Gastrocnemius medialis (tissue), 4 donors: ENCODE data around the gene LRCH3. TPM values are rescaled to one million over a fixed set of nuclear protein-coding genes. Genes with fewer than 3 reads are reported as not detected.

Experiments used
- ATAC-seq, 2 donors: fragments of 150-250 bp; one replicate each; pipeline ENCODE4 v1.9.1; 2016
- DNase-seq, 2 donors: peaks; one replicate each; pipeline ENCODE4 v3.0.0-alpha.2; 2019
- H3K27ac ChIP-seq, 4 donors: fragments of 200-600 bp; sonication (generic); 1 replicate in 1 of 4; 2 replicates in 3 of 4; pipeline ENCODE4 v1.5.1; 2016 to 2018; ENCODE audit warnings: mild to moderate bottlenecking in 2 of 4, moderate library complexity in 1 of 4
- H3K27me3 ChIP-seq, 3 donors: fragments of 200-600 bp; sonication (generic) in 2 of 3; 1 replicate in 1 of 3; 2 replicates in 2 of 3; pipeline versions ENCODE4 v1.5.1 to v1.6.0; 2016 to 2019; ENCODE audit warnings: mild to moderate bottlenecking in 1 of 3, moderate library complexity in 1 of 3
- H3K36me3 ChIP-seq, 2 donors: fragments of 200-600 bp; sonication (generic) in 1 of 2; one replicate each; pipeline ENCODE4 v1.5.1; 2017 to 2018
- H3K4me1 ChIP-seq, 2 donors: fragments of 200-600 bp; sonication (generic) in 1 of 2; one replicate each; pipeline ENCODE4 v1.5.1; 2016 to 2017; ENCODE audit warnings: mild to moderate bottlenecking in 2 of 2
- H3K4me3 ChIP-seq, 4 donors: fragments of 200-600 bp; sonication (generic) in 3 of 4; 1 replicate in 1 of 4; 2 replicates in 3 of 4; pipeline ENCODE4 v1.5.1; 2016 to 2019; ENCODE audit warnings: mild to moderate bottlenecking in 2 of 4
- H3K9me3 ChIP-seq, 3 donors: fragments of 200-600 bp; sonication (generic) in 2 of 3; 1 replicate in 1 of 3; 2 replicates in 2 of 3; pipeline ENCODE4 v1.5.1; 2016 to 2019
- CTCF ChIP-seq, 5 experiments: fragments of 450-650 bp in 3 of 5; fragments of 200-600 bp in 2 of 5; sonication (generic) in 2 of 5; IDR thresholded peaks in 4 of 5; conservative IDR thresholded peaks in 1 of 5; 1 replicate in 4 of 5; 2 replicates in 1 of 5; pipeline ENCODE4 v1.5.1; 2016 to 2019; ENCODE audit warnings: antibody characterized with exemption in 5 of 5, mild to moderate bottlenecking in 3 of 5, moderate library complexity in 3 of 5
- POLR2A ChIP-seq, 2 donors: fragments of 450-650 bp; IDR thresholded peaks; one replicate each; pipeline ENCODE4 v1.6.1; 2017; ENCODE audit warnings: antibody characterized with exemption in 2 of 2, mild to moderate bottlenecking in 2 of 2, moderate library complexity in 2 of 2
- in situ Hi-C, 4 donors: fragments of 200-750 bp; cut with MboI; loops; one replicate each; pipeline versions ENCODE4 v1.15.0 to v1.8.0; 2017; ENCODE audit warnings: low sequenced_read_pairs in 4 of 4
- intact Hi-C: fragments of 100-400 bp; cut with DNase I; formaldehyde crosslinking; loops from one replicate; pipeline ENCODE4 v1.15.1; 2023; ENCODE audit warnings: low total_unique reads
- total RNA-seq, 4 donors: library from RNA; depleted of rRNA; stranded (reverse); fragments of >200 nt; gene quantifications; one replicate each; pipeline versions ENCODE4 v1.1.0 to v1.2.3, GENCODE V29; 2016

The LRCH3 gene
- total RNA-seq, 4 donors from 2014 or later, result 18.0 to 126 (median 26.7) TPM

- DNase-seq (no peak), ATAC-seq (no peak)
- Histone ChIP-seq H3K27ac (no peak overlapping the region), H3K36me3 (no peaks in the 10 kb centered on the region), H3K4me3 (no peak overlapping the region), H3K4me1 (no peaks in the 10 kb centered on the region), H3K9me3 (no peaks in the 10 kb centered on the region), H3K27me3 (peaks cover 0 to 3% (median 0%) of the 10 kb centered on the region in 3 donors)
- in situ Hi-C loops (loop anchor here in 1 of 4 donors (10.0 kb wide), 1 partner anchor 62 kb away; no protein-coding TSS in a partner anchor), intact Hi-C loops (no loop called here)
- TF ChIP-seq POLR2A (IDR thresholded peaks at IDR 0.05), result no peak
- no peak for TF ChIP-seq CTCF (IDR thresholded peaks at IDR 0.05 in 4 of 5, conservative IDR thresholded peaks at IDR 0.05 in 1 of 5)
These were observed 105.4 kb downstream of the LRCH3 start for GRCh38 chr3:197896421-197896820.

DNA sequence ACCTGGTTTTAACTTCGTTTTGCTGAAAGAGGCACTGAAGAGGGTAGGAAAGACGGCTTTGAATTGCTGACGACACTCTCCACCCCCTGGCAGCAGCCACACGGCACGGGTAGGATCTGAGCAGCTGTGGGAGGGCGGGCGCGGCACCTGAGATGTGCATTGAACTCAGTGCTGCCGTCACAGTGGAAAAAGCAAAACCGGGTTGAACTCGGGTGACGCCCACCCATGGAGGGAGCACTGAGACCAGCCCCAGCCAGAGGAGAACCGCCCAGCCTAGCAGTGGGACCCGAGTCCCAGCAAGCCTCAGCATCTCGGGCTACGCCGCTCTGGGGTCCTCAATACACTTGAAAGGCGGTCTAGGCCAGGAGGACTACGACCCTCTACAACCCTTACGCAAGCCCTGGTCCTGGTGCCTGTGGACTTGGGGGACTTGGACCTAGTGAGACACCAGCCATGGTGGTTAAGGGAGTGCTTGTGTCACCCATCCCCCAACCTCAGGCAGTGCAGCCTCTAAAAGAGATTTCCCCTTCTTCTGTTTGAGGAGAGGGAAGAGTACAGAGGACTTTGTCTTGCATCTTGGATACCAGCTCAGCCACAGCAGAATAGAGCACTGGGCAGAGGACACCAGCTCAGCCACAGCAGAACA, 108.9 kb downstream of the LRCH3 start:
- DNase-seq (no peak), ATAC-seq (no peak)
- no peaks in the 10 kb centered on the region for H3K4me1 ChIP-seq
- TF ChIP-seq POLR2A (IDR thresholded peaks at IDR 0.05), result no peak
- no peak for TF ChIP-seq CTCF (IDR thresholded peaks at IDR 0.05 in 4 of 5, conservative IDR thresholded peaks at IDR 0.05 in 1 of 5)
- H3K36me3 ChIP-seq, result no peaks in the 10 kb centered on the region
- intact Hi-C loops (no loop called here), in situ Hi-C loops (loop anchor here in 1 of 4 donors (10.0 kb wide), 1 partner anchor 65 kb away; no protein-coding TSS in a partner anchor)
- H3K4me3 ChIP-seq, result no peak overlapping the region
- no peak overlapping the region for H3K27ac ChIP-seq
- no peaks in the 10 kb centered on the region for H3K9me3 ChIP-seq
- peaks cover 0 to 3% (median 0%) of the 10 kb centered on the region in 3 donors for H3K27me3 ChIP-seq

- DNase-seq, result no peak
- ATAC-seq, result no peak
- intact Hi-C loops (no loop called here), in situ Hi-C loops (no loop called here)
- no peaks in the 10 kb centered on the region for H3K4me1 ChIP-seq
- no peaks in the 10 kb centered on the region for H3K9me3 ChIP-seq
- no peak for TF ChIP-seq CTCF (IDR thresholded peaks at IDR 0.05 in 4 of 5, conservative IDR thresholded peaks at IDR 0.05 in 1 of 5)
- TF ChIP-seq POLR2A (IDR thresholded peaks at IDR 0.05), result no peak
- no peak overlapping the region for H3K27ac ChIP-seq
- no peaks in the 10 kb centered on the region for H3K27me3 ChIP-seq
- H3K4me3 ChIP-seq, result no peak overlapping the region
- no peaks in the 10 kb centered on the region for H3K36me3 ChIP-seq
These were observed 110.6 kb downstream of the LRCH3 start for GRCh38 chr3:197901626-197902025.

- TF ChIP-seq POLR2A (IDR thresholded peaks at IDR 0.05) (no peak), CTCF (IDR thresholded peaks at IDR 0.05 in 4 of 5, conservative IDR thresholded peaks at IDR 0.05 in 1 of 5) (peak; percentile 70 to 94 (median 80))
- no peaks in the 10 kb centered on the region for H3K9me3 ChIP-seq
- no peaks in the 10 kb centered on the region for H3K4me1 ChIP-seq
- H3K27ac ChIP-seq, result no peak overlapping the region
- H3K4me3 ChIP-seq, result no peak overlapping the region
- ATAC-seq (peak; percentile 70 to 79), DNase-seq (peak; percentile 65 to 76)
- in situ Hi-C loops (no loop called here), intact Hi-C loops (no loop called here)
- no peaks in the 10 kb centered on the region for H3K27me3 ChIP-seq
- H3K36me3 ChIP-seq, result no peaks in the 10 kb centered on the region
These were observed 115.2 kb downstream of the LRCH3 start for GRCh38 chr3:197906023-197906849.
